A673 (cell line): ENCODE measurements around the gene WBP1L. TPM values are rescaled to one million over a fixed set of nuclear protein-coding genes. Genes with fewer than 3 reads are reported as not detected.

Experiments
- BruUV-seq: library from RNA; stranded (reverse); fragments of 400-500 nt; replicated peaks from 2 replicates; lab custom pipeline; 2021; lab: Mats Ljungman, UMichigan
- CTCF ChIA-PET: fragments of 300-600 bp; sonication (Branson Sonifier 250); formaldehyde crosslinking; loops from one replicate; lab custom pipeline; 2022; ENCODE audit warnings: antibody characterized with exemption; lab: Charles Lee
- POLR2A ChIA-PET: fragments of 300-600 bp; sonication (Branson Sonifier 250); formaldehyde crosslinking; loops from one replicate; lab custom pipeline; 2022; ENCODE audit warnings: antibody characterized with exemption; ENCODE audit not compliant: low non-redundant PET; lab: Charles Lee
- DNase-seq: peaks from one replicate; pipeline ENCODE4 v3.0.0-alpha.2; 2015; ENCODE audit warnings: low spot score
- H3K27ac ChIP-seq: fragments of 200-600 bp; sonication (generic); 2 replicates; pipeline ENCODE4 v1.5.1; 2016; ENCODE audit warnings: mixed run types, low read depth, mild to moderate bottlenecking, mixed read lengths, antibody characterized with exemption, low read length; ENCODE audit not compliant: poor library complexity, severe bottlenecking
- H3K27me3 ChIP-seq: fragments of 200-600 bp; sonication (generic); replicated peaks from 2 replicates; pipeline ENCODE4 v1.6.1; 2017; ENCODE audit warnings: mixed run types, low read depth, mild to moderate bottlenecking, mixed read lengths, antibody characterized with exemption, low read length; ENCODE audit not compliant: insufficient read depth, poor library complexity
- H3K36me3 ChIP-seq: fragments of 200-600 bp; sonication (generic); 2 replicates; pipeline ENCODE4 v1.6.1; 2016; ENCODE audit warnings: mixed run types, mild to moderate bottlenecking, mixed read lengths, antibody characterized with exemption, low read length; ENCODE audit not compliant: insufficient read depth, poor library complexity, severe bottlenecking
- H3K4me1 ChIP-seq: fragments of 200-600 bp; sonication (generic); 2 replicates; pipeline ENCODE4 v1.6.1; 2017; ENCODE audit warnings: mixed run types, mild to moderate bottlenecking, mixed read lengths, antibody characterized with exemption, low read length; ENCODE audit not compliant: insufficient read depth, poor library complexity, severe bottlenecking
- H3K4me3 ChIP-seq: fragments of 200-600 bp; sonication (generic); 2 replicates; pipeline ENCODE4 v1.5.1; 2016; ENCODE audit warnings: low read depth, mixed run types, mild to moderate bottlenecking, mixed read lengths, low read length; ENCODE audit not compliant: poor library complexity, severe bottlenecking
- H3K9me3 ChIP-seq: fragments of 200-600 bp; sonication (generic); 2 replicates; pipeline ENCODE4 v1.6.1; 2016; ENCODE audit warnings: mixed run types, low read depth, mild to moderate bottlenecking, mixed read lengths, antibody characterized with exemption, low read length; ENCODE audit not compliant: poor library complexity, severe bottlenecking
- EZH2 ChIP-seq: fragments of 200-600 bp; sonication (generic); IDR thresholded peaks from 2 replicates; pipeline ENCODE4 v1.6.1; 2017; ENCODE audit warnings: borderline replicate concordance, low read depth, mild to moderate bottlenecking, mixed read lengths, antibody characterized with exemption, low read length; ENCODE audit not compliant: poor library complexity, severe bottlenecking
- intact Hi-C: fragments of 100-400 bp; cut with micrococcal nuclease; formaldehyde crosslinking; loops from one replicate; pipeline ENCODE4 v1.10.0; 2022; ENCODE audit not compliant: unreplicated experiment
- total RNA-seq: library from RNA; stranded (reverse); gene quantifications from 2 replicates; pipeline ENCODE4 v1.2.3, GENCODE V29; 2021
- TF ChIP-seq, protein P1 (sequence below): fragments of 300-800, 200-600 bp; sonication (generic); conservative IDR thresholded peaks from 2 replicates; pipeline ENCODE4 v1.5.1; 2017; ENCODE audit warnings: low read depth, mild to moderate bottlenecking, antibody characterized with exemption, low read length, moderate library complexity, mixed read lengths

Gene WBP1L
- total RNA-seq, 1 experiment from 2014 or later, result 20.3 TPM

DNA sequence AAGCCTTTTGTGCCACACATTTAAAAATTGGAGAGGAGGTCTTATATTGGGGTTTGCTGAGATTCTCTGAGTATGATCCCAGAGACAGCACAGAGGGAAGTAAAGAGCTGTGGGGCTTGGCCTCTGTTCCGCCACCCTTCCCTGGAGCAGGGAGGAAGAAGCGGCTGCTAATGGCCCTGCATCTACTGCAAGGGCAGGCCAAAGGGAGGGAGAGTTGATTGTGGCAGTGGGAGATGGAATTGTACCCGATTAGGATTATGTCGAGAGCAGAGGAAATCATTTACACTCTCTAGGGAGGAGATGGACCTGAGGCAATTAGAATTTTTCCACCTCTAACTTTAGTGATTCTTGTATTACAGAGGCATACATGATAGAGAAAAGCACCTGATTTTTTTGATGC, 64.6 kb downstream of the WBP1L start:
- H3K27me3 ChIP-seq, result no peaks in the 10 kb centered on the region
- H3K27ac ChIP-seq, result no peak overlapping the region
- H3K4me1 ChIP-seq, result peaks cover 15% of the 10 kb centered on the region
- TF ChIP-seq EZH2, result no peak
- TF ChIP-seq, protein P1, sequence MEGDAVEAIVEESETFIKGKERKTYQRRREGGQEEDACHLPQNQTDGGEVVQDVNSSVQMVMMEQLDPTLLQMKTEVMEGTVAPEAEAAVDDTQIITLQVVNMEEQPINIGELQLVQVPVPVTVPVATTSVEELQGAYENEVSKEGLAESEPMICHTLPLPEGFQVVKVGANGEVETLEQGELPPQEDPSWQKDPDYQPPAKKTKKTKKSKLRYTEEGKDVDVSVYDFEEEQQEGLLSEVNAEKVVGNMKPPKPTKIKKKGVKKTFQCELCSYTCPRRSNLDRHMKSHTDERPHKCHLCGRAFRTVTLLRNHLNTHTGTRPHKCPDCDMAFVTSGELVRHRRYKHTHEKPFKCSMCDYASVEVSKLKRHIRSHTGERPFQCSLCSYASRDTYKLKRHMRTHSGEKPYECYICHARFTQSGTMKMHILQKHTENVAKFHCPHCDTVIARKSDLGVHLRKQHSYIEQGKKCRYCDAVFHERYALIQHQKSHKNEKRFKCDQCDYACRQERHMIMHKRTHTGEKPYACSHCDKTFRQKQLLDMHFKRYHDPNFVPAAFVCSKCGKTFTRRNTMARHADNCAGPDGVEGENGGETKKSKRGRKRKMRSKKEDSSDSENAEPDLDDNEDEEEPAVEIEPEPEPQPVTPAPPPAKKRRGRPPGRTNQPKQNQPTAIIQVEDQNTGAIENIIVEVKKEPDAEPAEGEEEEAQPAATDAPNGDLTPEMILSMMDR, result no peak
- peaks cover 6% of the 10 kb centered on the region for H3K36me3 ChIP-seq
- DNase-seq, result no peak
- ChIA-PET POLR2A (no interaction called here), CTCF (no interaction called here)
- no peaks in the 10 kb centered on the region for H3K9me3 ChIP-seq
- intact Hi-C loops, result no loop called here
- H3K4me3 ChIP-seq, result no peak overlapping the region
- BruUV-seq, result no TSS peak

DNA sequence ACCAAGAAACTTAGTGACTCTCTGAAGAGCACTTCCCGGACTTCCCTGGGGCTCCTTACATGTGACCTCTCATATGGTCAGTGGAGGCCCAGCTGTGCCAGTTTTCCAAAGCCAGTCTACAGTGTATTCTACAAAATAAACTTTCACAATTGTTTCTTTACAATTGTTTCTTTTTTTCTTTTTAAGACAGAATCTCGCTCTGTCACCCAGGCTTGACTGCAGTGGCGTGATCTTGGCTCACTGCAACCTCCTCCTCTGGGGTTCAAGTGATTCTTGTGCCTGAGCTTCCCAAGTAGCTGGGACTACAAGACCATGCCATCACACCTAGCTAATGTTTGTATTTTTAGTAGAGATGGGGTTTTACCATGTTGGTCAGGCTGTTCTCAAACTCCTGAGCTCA, 67.6 kb downstream of the WBP1L start:
- ChIA-PET POLR2A (no interaction called here), CTCF (no interaction called here)
- intact Hi-C loops, result no loop called here
- H3K4me3 ChIP-seq, result no peak overlapping the region
- peaks cover 10% of the 10 kb centered on the region for H3K4me1 ChIP-seq
- peaks cover 6% of the 10 kb centered on the region for H3K36me3 ChIP-seq
- no TSS peak for BruUV-seq
- no peak for DNase-seq
- TF ChIP-seq EZH2, result no peak
- TF ChIP-seq, protein P1, result no peak
- H3K27me3 ChIP-seq, result no peaks in the 10 kb centered on the region
- H3K27ac ChIP-seq, result no peak overlapping the region
- no peaks in the 10 kb centered on the region for H3K9me3 ChIP-seq

DNA sequence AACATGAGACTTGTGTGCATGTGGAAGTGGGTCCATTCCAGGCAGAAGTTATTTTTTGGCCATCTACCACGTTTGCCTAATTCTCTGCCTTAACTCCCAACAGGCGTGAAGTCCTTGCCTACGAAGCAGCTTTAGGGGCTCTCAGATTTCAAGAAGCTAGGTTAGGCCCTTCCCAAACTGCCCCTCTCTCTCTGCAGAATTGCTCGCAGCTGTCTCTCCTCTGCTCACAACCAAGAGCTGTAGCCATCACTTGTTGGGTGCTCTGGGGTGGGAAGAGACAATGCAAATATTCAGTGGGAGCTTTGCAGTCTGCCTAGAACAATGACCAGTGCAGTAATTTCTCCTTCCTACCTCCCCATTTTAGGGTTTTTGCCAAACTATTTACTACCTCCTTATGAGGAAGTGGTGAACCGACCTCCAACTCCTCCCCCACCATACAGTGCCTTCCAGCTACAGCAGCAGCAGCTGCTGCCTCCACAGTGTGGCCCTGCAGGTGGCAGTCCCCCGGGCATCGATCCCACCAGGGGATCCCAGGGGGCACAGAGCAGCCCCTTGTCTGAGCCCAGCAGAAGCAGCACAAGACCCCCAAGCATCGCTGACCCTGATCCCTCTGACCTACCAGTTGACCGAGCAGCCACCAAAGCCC, 68.6 kb downstream of the WBP1L start:
- H3K27ac ChIP-seq, result no peak overlapping the region
- TF ChIP-seq, protein P1, result no peak
- no peak for TF ChIP-seq EZH2
- intact Hi-C loops, result no loop called here
- H3K4me3 ChIP-seq, result no peak overlapping the region
- H3K4me1 ChIP-seq, result peaks cover 10% of the 10 kb centered on the region
- H3K36me3 ChIP-seq, result peaks cover 6% of the 10 kb centered on the region
- no peaks in the 10 kb centered on the region for H3K27me3 ChIP-seq
- no peaks in the 10 kb centered on the region for H3K9me3 ChIP-seq
- POLR2A ChIA-PET, result no interaction called here
- CTCF ChIA-PET, result no interaction called here
- DNase-seq, result no peak
- no TSS peak for BruUV-seq
